ENCODE data around the gene BICRA. TPM values are rescaled to one million over a fixed set of nuclear protein-coding genes. Genes with fewer than 3 reads are reported as not detected.

Gene BICRA
- total RNA-seq, 1 donor from 2014 or later = 7.8 TPM

- H3K9me3 ChIP-seq (replicated peaks) = no peaks in the 10 kb centered on the region
- intact Hi-C loops (cut with micrococcal nuclease) = no loop called here
- TF ChIP-seq CTCF (IDR thresholded peaks at IDR 0.05; ENCODE audit: borderline replicate concordance) = peak; percentile 61
- H3K4me1 ChIP-seq = peaks cover 60% of the 10 kb centered on the region
- DNase-seq = peak; percentile 95
- H3K27ac ChIP-seq (replicated peaks) = peak overlapping the region; percentile 99
- H3K27me3 ChIP-seq (ENCODE audit: low read depth) = no peaks in the 10 kb centered on the region
- H3K36me3 ChIP-seq = no peaks in the 10 kb centered on the region
- peak overlapping the region; percentile 100 for H3K4me3 ChIP-seq
These were observed 638 bp upstream of the BICRA start for GRCh38 chr19:47608074-47608918.

GRCh38 chr19:47609906-47610894 lies 1.3 kb downstream of the BICRA start:
- peak; percentile 45 for DNase-seq
- Histone ChIP-seq H3K36me3 (peaks cover 8% of the 10 kb centered on the region), H3K4me1 (peaks cover 73% of the 10 kb centered on the region), H3K27ac (replicated peaks) (peak overlapping the region; percentile 99), H3K9me3 (replicated peaks) (no peaks in the 10 kb centered on the region), H3K27me3 (ENCODE audit: low read depth) (no peaks in the 10 kb centered on the region), H3K4me3 (peak overlapping the region; percentile 100)
- TF ChIP-seq CTCF (IDR thresholded peaks at IDR 0.05; ENCODE audit: borderline replicate concordance) = no peak
- intact Hi-C loops (cut with micrococcal nuclease) = no loop called here

GRCh38 chr19:47610902-47611301 lies 2.0 kb downstream of the BICRA start:
- Histone ChIP-seq H3K4me3 (peak overlapping the region; percentile 100), H3K36me3 (peaks cover 9% of the 10 kb centered on the region), H3K27me3 (ENCODE audit: low read depth) (no peaks in the 10 kb centered on the region), H3K9me3 (replicated peaks) (no peaks in the 10 kb centered on the region), H3K4me1 (peaks cover 80% of the 10 kb centered on the region), H3K27ac (replicated peaks) (peak overlapping the region; percentile 99)
- TF ChIP-seq CTCF (IDR thresholded peaks at IDR 0.05; ENCODE audit: borderline replicate concordance) = no peak
- no peak for DNase-seq
- intact Hi-C loops (cut with micrococcal nuclease) = no loop called here

GRCh38 chr19:47613165-47614020 lies 4.5 kb downstream of the BICRA start:
- intact Hi-C loops (cut with micrococcal nuclease) = no loop called here
- peaks cover 9% of the 10 kb centered on the region for H3K36me3 ChIP-seq
- H3K27ac ChIP-seq (replicated peaks) = peak overlapping the region; percentile 99

More at GRCh38 chr19:47613165-47614020, 4.5 kb downstream of the BICRA start:
- no peaks in the 10 kb centered on the region for H3K9me3 ChIP-seq (replicated peaks)
- TF ChIP-seq CTCF (IDR thresholded peaks at IDR 0.05; ENCODE audit: borderline replicate concordance) = no peak
- peaks cover 80% of the 10 kb centered on the region for H3K4me1 ChIP-seq
- no peak overlapping the region for H3K4me3 ChIP-seq
- no peaks in the 10 kb centered on the region for H3K27me3 ChIP-seq (ENCODE audit: low read depth)
- no peak for DNase-seq

All from left ventricle myocardium inferior (tissue), 1 donor.